Measurements from ENCODE around the gene NCAPG2. TPM values are rescaled to one million over a fixed set of nuclear protein-coding genes. Genes with fewer than 3 reads are reported as not detected.

Gene NCAPG2
- total and polyA plus RNA-seq, 2 of the 13 experiments (the other 11 are each of a cell fraction or from before 2014, with no cell fraction given), result 15.1 to 30.7 TPM

DNA sequence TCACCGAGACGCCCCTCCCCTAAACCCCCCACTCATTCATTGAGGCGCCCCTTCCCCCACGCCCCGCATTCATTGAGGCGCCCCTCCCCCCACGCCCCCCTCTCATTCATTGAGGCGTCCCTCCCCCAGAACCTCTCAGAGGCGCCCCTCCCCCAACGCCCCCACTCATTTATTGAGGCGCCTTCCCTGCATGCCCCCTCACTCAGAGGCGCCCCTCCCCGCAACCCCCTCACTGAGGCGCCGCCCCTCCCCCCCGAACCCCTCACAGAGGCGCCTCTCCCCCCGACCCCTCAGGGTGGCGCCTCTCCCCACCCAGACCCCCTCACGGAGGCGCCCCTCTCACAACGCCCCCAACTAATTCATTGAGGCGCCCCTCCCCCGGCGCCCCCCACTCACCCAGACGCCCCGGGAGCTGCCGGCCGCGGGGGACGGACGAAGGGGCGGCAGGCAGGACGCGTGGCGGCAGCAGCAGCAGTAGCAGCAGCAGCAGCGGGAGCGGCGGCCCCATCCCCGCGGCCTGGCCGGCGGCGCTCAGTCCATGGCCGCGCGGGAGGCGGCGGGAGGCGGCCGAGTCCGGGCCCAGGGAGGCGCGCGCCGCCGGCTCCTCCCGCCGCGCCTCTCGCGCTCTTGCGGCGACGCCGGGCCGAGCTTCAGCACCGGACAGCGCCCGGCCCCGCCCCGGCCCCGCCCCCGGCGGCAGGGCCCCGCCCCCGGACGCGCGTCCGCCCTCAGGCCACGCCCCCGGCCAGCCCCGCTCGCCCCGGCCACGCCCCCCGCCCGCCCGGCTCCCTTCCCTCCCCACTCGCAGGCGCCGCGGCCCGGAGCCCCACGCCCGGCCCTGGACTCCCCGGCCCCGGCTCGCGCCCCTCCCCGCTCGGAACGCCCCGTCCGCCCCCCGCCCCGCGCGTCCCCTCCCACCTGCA is 117.2 kb downstream of the NCAPG2 start, which contains the start of gene PTPRN2 (continued):
- TF ChIP-seq CREB1 (IDR thresholded peaks at IDR 0.05) (no peak), CREB1 (CRISPR knock-in tag; IDR thresholded peaks at IDR 0.05) (no peak), SRF (IDR thresholded peaks at IDR 0.05; ENCODE audit: low read depth, low read length) (no peak), SP1 (IDR thresholded peaks at IDR 0.05) (no peak), SP1 (CRISPR knock-in tag; IDR thresholded peaks at IDR 0.05) (peak; percentile 73), YEATS4 (CRISPR knock-in tag; IDR thresholded peaks at IDR 0.05; ENCODE audit: borderline replicate concordance) (peak; percentile 31; the same call in 1 of the 2 replicates), REST (IDR thresholded peaks at IDR 0.05; ENCODE audit: borderline replicate concordance in 1 of 2, low read depth in 1 of 2, low read length in 2 of 2) (peak in 1 of 2 experiments; percentile 90; a peak in 2 of 4 replicates), HMGA1 (CRISPR knock-in tag; conservative IDR thresholded peaks at IDR 0.05) (no peak), NFATC3 (CRISPR knock-in tag; IDR thresholded peaks at IDR 0.05) (no peak), SIN3A (IDR thresholded peaks at IDR 0.05; ENCODE audit: borderline replicate concordance, low read depth, low read length) (peak; percentile 86; the same call in 1 of the 2 replicates), YY1 (IDR thresholded peaks at IDR 0.05; ENCODE audit: insufficient read depth, insufficient replicate concordance, low read depth, low read length) (peak; percentile 59)
- TF ChIP-seq, protein P1, sequence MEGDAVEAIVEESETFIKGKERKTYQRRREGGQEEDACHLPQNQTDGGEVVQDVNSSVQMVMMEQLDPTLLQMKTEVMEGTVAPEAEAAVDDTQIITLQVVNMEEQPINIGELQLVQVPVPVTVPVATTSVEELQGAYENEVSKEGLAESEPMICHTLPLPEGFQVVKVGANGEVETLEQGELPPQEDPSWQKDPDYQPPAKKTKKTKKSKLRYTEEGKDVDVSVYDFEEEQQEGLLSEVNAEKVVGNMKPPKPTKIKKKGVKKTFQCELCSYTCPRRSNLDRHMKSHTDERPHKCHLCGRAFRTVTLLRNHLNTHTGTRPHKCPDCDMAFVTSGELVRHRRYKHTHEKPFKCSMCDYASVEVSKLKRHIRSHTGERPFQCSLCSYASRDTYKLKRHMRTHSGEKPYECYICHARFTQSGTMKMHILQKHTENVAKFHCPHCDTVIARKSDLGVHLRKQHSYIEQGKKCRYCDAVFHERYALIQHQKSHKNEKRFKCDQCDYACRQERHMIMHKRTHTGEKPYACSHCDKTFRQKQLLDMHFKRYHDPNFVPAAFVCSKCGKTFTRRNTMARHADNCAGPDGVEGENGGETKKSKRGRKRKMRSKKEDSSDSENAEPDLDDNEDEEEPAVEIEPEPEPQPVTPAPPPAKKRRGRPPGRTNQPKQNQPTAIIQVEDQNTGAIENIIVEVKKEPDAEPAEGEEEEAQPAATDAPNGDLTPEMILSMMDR (CRISPR knock-in tag; IDR thresholded peaks at IDR 0.05), result no peak
- TF ChIP-seq, protein P2, sequence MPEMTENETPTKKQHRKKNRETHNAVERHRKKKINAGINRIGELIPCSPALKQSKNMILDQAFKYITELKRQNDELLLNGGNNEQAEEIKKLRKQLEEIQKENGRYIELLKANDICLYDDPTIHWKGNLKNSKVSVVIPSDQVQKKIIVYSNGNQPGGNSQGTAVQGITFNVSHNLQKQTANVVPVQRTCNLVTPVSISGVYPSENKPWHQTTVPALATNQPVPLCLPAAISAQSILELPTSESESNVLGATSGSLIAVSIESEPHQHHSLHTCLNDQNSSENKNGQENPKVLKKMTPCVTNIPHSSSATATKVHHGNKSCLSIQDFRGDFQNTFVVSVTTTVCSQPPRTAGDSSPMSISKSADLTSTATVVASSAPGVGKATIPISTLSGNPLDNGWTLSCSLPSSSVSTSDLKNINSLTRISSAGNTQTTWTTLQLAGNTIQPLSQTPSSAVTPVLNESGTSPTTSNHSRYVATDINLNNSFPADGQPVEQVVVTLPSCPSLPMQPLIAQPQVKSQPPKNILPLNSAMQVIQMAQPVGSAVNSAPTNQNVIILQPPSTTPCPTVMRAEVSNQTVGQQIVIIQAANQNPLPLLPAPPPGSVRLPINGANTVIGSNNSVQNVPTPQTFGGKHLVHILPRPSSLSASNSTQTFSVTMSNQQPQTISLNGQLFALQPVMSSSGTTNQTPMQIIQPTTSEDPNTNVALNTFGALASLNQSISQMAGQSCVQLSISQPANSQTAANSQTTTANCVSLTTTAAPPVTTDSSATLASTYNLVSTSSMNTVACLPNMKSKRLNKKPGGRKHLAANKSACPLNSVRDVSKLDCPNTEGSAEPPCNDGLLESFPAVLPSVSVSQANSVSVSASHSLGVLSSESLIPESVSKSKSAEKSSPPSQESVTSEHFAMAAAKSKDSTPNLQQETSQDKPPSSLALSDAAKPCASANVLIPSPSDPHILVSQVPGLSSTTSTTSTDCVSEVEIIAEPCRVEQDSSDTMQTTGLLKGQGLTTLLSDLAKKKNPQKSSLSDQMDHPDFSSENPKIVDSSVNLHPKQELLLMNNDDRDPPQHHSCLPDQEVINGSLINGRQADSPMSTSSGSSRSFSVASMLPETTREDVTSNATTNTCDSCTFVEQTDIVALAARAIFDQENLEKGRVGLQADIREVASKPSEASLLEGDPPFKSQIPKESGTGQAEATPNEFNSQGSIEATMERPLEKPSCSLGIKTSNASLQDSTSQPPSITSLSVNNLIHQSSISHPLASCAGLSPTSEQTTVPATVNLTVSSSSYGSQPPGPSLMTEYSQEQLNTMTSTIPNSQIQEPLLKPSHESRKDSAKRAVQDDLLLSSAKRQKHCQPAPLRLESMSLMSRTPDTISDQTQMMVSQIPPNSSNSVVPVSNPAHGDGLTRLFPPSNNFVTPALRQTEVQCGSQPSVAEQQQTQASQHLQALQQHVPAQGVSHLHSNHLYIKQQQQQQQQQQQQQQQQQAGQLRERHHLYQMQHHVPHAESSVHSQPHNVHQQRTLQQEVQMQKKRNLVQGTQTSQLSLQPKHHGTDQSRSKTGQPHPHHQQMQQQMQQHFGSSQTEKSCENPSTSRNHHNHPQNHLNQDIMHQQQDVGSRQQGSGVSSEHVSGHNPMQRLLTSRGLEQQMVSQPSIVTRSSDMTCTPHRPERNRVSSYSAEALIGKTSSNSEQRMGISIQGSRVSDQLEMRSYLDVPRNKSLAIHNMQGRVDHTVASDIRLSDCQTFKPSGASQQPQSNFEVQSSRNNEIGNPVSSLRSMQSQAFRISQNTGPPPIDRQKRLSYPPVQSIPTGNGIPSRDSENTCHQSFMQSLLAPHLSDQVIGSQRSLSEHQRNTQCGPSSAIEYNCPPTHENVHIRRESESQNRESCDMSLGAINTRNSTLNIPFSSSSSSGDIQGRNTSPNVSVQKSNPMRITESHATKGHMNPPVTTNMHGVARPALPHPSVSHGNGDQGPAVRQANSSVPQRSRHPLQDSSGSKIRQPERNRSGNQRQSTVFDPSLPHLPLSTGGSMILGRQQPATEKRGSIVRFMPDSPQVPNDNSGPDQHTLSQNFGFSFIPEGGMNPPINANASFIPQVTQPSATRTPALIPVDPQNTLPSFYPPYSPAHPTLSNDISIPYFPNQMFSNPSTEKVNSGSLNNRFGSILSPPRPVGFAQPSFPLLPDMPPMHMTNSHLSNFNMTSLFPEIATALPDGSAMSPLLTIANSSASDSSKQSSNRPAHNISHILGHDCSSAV (CRISPR knock-in tag; IDR thresholded peaks at IDR 0.05; ENCODE audit: borderline replicate concordance), result no peak

Measured in HepG2 (cell line).